GM13977 (cell line): ENCODE results near the gene NAGPA.

Experiments
- DNase-seq: peaks from one replicate; pipeline ENCODE4 v3.0.0; 2012; ENCODE audit warnings: low spot score
- in situ Hi-C: fragments of 300-500 bp; cut with MboI; formaldehyde crosslinking; loops from one replicate; pipeline ENCODE4 v1.12.0; 2022; ENCODE audit warnings: low sequenced_read_pairs, low pct_unique_long_range_greater_than_20kb, mixed read lengths, inconsistent platforms; ENCODE audit not compliant: unreplicated experiment
- TF ChIP-seq, protein P1 (sequence below): IDR thresholded peaks from 2 replicates; pipeline ENCODE4 v1.5.1; 2012; ENCODE audit warnings: mild to moderate bottlenecking, control low read depth; ENCODE audit not compliant: insufficient read depth; ENCODE audit errors: extremely low read depth, missing control alignments

The NAGPA gene

GRCh38 chr16:5060073-5060641 is 26.4 kb upstream of the NAGPA start:
- in situ Hi-C loops: loop anchor here (25.0 kb wide), 1 partner anchor 323 kb away; the partner anchor contains the start of genes ANKS3 and DNAAF8
- DNase-seq: no peak
- TF ChIP-seq, protein P1, sequence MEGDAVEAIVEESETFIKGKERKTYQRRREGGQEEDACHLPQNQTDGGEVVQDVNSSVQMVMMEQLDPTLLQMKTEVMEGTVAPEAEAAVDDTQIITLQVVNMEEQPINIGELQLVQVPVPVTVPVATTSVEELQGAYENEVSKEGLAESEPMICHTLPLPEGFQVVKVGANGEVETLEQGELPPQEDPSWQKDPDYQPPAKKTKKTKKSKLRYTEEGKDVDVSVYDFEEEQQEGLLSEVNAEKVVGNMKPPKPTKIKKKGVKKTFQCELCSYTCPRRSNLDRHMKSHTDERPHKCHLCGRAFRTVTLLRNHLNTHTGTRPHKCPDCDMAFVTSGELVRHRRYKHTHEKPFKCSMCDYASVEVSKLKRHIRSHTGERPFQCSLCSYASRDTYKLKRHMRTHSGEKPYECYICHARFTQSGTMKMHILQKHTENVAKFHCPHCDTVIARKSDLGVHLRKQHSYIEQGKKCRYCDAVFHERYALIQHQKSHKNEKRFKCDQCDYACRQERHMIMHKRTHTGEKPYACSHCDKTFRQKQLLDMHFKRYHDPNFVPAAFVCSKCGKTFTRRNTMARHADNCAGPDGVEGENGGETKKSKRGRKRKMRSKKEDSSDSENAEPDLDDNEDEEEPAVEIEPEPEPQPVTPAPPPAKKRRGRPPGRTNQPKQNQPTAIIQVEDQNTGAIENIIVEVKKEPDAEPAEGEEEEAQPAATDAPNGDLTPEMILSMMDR: no peak

DNA sequence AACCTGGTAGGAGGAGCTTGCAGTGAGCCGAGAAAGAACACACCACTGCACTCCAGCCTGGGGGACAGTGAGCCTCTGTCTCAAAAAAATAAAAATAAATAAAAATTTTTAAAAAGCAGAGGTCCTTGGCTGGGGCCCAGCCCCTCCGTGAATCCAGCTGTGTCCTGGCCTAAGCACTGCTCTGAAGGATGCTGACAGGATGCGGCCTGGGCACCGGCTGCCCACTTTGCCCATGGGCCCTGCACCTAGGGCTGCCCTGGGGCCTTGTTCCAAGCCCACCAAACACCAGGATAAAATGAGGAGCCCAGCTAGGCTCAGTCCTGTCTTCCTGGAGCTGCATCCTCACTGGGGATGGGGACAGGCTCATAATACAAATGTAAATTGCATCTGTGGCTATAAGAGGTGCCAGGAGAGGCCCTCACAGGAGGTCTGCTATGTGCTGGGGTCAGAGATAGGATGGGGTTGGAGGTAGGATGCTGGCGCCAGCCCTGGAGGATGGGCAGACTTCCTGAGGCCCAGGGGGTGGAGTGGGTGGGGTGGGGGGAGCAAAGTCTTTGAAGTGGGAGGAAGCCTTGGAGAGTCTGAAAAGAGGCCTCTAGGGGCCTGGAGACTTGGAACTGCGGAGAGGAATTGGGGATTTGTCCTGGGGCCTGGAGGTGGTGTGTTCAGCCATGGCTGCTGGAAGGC is 25.8 kb upstream of the NAGPA start:
- in situ Hi-C loops: loop anchor here (25.0 kb wide), 1 partner anchor 322 kb away; the partner anchor contains the start of genes ANKS3 and DNAAF8
- no peak for DNase-seq
- TF ChIP-seq, protein P1: no peak

GRCh38 chr16:5058476-5058875 is 24.7 kb upstream of the NAGPA start:
- TF ChIP-seq, protein P1: no peak
- in situ Hi-C loops: loop anchor here (25.0 kb wide), 1 partner anchor 321 kb away; the partner anchor contains the start of genes ANKS3 and DNAAF8
- no peak for DNase-seq

DNA sequence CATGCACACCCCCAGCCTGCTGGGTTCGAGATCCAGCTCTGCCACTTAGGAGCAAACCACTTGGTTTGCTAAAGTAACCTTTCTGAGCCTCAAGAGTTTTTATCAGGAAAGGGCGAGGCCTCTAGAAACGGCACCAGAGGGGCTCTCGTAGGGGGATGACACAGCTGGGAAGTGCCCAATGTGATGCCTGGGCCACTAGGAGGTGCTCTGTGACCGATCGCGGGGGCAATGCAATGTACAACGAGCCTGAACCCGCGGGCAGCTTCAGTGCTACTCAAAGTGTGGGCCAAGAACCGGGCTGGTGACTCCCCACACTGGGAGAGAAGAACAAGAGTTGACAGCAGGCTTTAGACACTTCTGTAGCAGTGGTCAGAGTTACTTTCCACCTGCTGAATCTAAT is 22.6 kb upstream of the NAGPA start:
- TF ChIP-seq, protein P1: peak; percentile 74
- in situ Hi-C loops: loop anchor here (25.0 kb wide), 1 partner anchor 319 kb away; the partner anchor contains the start of genes ANKS3 and DNAAF8
- no peak for DNase-seq

DNA sequence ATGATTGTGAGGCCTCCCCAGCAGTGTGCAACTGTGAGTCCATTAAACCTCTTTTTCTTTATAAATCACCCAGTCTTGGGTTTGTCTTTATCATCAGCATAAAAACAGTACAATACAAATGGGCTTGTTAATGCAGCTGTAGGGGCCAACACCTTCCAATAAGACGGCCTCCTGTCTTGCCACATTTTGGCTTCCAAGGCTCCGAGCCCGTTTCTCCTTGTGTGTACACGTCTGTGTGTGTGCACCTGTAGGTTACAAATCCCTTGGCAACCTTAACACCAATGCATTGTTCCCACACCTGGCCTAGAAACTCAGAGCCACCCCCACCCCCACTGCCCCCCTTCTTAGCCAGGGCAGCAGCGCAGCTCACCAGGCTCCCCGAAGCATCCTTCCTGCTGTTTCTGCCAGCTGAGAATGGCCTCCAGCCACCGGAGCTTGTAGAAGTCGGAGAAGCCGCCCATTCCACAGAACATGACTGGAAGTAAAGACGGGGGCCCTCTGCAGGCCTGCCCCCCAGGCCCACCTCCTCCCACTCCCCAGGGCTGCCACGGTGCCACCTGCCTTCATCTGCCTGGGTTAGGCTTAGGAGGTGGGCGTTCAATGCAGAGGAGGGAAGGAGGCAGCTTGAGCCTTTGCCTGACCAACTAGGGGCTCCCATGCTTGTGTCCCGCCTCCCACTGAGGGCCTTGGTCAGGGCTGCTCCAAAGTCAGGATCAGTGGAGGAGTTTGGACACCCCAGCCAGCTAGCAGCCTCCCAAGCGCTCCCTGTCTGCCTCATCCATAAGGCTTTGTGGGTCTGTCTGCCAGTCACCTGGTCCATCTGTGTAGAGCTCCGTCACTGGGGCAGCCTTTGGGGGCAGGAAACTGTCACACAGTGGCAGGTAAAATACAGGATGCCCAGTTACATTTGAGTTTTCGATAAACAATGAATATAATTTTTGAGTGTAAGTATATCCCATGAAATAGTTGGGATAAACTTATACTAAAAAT is 21.4 kb upstream of the NAGPA start:
- in situ Hi-C loops: loop anchor here (25.0 kb wide), 1 partner anchor 318 kb away; the partner anchor contains the start of genes ANKS3 and DNAAF8
- no peak for DNase-seq
- TF ChIP-seq, protein P1: no peak

- DNase-seq: no peak
- TF ChIP-seq, protein P1: no peak
- in situ Hi-C loops: no loop called here
These were observed 13.2 kb upstream of the NAGPA start for GRCh38 chr16:5046914-5047313.
